Measurements from ENCODE around the gene XCR1. TPM values are rescaled to one million over a fixed set of nuclear protein-coding genes. Genes with fewer than 3 reads are reported as not detected.
A peak's percentile ranks its signal among the peaks of the same experiment; 100 is the strongest.

Gene XCR1
- total RNA-seq, result under 1 TPM in 4 of 9 donors, not detected in 5; 0.06 to 0.64 (median 0.23) TPM
- polyA plus RNA-seq, result under 1 TPM in 1 of 2 donors, not detected in 1; 0.03 TPM
- long read RNA-seq, donor 1, result 0 reads
- long read RNA-seq, donor 2, result 0 reads
- long read RNA-seq, donor 3, result 0 reads

GRCh38 chr3:46027021-46027705 is at the start of gene XCR1:
Gene XCR1 (minus strand): TSS chr3:46027483. CDS start chr3:46021947, 5,536 bp downstream.
- ATAC-seq, result no peak
- no peak for DNase-seq
- Histone ChIP-seq H3K27me3 (no peaks in the 10 kb centered on the region), H3K4me3 (no peak within 1 kb of the TSS), H3K36me3 (no peaks in the 10 kb centered on the region), H3K9me3 (peaks cover 0 to 30% (median 9%) of the 10 kb centered on the region in 12 donors), H3K4me1 (peaks cover 0 to 4% (median 0%) of the 10 kb centered on the region in 12 donors), H3K27ac (no peak within 1 kb of the TSS)
- no peak for TF ChIP-seq POLR2A (IDR thresholded peaks at IDR 0.05)
- TF ChIP-seq, protein P1, sequence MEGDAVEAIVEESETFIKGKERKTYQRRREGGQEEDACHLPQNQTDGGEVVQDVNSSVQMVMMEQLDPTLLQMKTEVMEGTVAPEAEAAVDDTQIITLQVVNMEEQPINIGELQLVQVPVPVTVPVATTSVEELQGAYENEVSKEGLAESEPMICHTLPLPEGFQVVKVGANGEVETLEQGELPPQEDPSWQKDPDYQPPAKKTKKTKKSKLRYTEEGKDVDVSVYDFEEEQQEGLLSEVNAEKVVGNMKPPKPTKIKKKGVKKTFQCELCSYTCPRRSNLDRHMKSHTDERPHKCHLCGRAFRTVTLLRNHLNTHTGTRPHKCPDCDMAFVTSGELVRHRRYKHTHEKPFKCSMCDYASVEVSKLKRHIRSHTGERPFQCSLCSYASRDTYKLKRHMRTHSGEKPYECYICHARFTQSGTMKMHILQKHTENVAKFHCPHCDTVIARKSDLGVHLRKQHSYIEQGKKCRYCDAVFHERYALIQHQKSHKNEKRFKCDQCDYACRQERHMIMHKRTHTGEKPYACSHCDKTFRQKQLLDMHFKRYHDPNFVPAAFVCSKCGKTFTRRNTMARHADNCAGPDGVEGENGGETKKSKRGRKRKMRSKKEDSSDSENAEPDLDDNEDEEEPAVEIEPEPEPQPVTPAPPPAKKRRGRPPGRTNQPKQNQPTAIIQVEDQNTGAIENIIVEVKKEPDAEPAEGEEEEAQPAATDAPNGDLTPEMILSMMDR (IDR thresholded peaks at IDR 0.05), result no peak
- 93 to 100% (median 94%) methylated on average over 3 of the region's 3 CpGs for WGBS, 4 donors
- intact Hi-C loops (cut with DNase I), result no loop called here

DNA sequence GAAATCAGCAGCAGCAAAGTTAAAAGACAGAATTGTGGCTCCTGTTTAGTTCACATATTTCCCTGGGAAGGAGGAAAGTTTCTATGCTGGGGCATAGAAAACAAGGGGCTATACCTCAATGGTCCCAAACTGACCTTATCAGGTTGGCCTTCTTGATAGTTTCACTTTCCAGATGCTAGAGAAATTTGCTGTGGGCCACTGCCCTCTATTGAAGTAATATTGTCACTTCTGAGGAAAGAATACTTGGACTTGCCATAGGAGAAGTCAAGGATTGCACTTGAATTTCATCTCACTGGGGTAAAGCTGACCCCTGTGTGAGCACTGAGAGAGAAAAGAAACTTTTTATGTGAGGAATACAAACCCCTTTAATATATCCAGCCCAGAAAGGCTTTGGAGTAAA is 49.3 kb upstream of the XCR1 start:
- Histone ChIP-seq H3K27ac (no peak overlapping the region), H3K36me3 (no peaks in the 10 kb centered on the region), H3K9me3 (no peaks in the 10 kb centered on the region), H3K27me3 (no peaks in the 10 kb centered on the region), H3K4me3 (no peak overlapping the region), H3K4me1 (peaks cover 0 to 4% (median 0%) of the 10 kb centered on the region in 12 donors)
- intact Hi-C loops (cut with DNase I), result loop anchor here in 9 of 10 donors (1.0 to 10.0 kb wide), 9 partner anchors 82 to 316 kb away; partner anchors contain the start of genes LZTFL1 (in 3 of the 9) and FYCO1 (in 1 of the 9)
- ATAC-seq (no peak), DNase-seq (no peak)
- TF ChIP-seq POLR2A (IDR thresholded peaks at IDR 0.05), result no peak
- TF ChIP-seq, protein P1 (IDR thresholded peaks at IDR 0.05), result peak in 6 of 12 donors; percentile 20 to 32 (median 28)

- Histone ChIP-seq H3K4me3 (no peak overlapping the region), H3K36me3 (no peaks in the 10 kb centered on the region), H3K4me1 (peaks cover 0 to 3% (median 0%) of the 10 kb centered on the region in 12 donors), H3K27ac (no peak overlapping the region), H3K9me3 (no peaks in the 10 kb centered on the region), H3K27me3 (no peaks in the 10 kb centered on the region)
- ATAC-seq (no peak), DNase-seq (no peak)
- TF ChIP-seq, protein P1 (IDR thresholded peaks at IDR 0.05), result no peak
- TF ChIP-seq POLR2A (IDR thresholded peaks at IDR 0.05), result no peak
- intact Hi-C loops (cut with DNase I), result loop anchor here in 9 of 10 donors (1.0 to 10.0 kb wide), 9 partner anchors 81 to 315 kb away; partner anchors contain the start of genes LZTFL1 (in 3 of the 9) and FYCO1 (in 1 of the 9)
- whole genome bisulfite sequencing, 4 donors, result 69 to 93% (median 88%) methylated on average over 1 of the region's 1 CpG
These were observed 48.5 kb upstream of the XCR1 start for GRCh38 chr3:46075816-46076215.

DNA sequence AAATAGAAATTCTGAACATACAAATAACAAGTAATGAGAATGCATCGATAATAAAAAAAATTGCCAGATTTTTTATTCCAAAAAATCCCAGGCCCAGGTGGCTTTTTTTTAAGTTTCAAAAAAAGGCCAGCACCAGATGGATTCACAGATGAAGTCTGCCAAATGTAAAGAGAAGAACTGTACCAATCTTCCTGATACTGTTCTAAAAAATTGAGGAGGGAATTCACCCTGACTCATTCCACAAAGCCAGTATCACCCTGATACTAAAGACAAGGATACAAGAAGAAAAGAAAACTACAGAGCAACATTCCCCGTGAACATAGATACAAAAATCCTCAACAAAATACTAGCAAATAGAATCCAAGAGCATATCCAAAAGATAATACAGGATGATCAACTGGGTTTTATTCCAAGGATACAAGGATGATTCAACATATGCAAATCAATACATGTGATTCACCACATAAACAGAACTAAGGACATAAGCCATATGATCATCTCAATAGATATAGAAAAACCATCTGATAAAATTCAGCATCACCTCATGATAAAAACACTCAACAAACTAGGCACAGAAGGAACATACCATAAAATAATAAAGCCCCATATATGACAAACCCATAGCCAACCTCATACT is 44.1 kb upstream of the XCR1 start:
- ATAC-seq (no peak), DNase-seq (no peak)
- Histone ChIP-seq H3K27me3 (peaks cover 0 to 3% (median 0%) of the 10 kb centered on the region in 9 donors), H3K27ac (no peak overlapping the region), H3K9me3 (no peaks in the 10 kb centered on the region), H3K36me3 (no peaks in the 10 kb centered on the region), H3K4me3 (no peak overlapping the region), H3K4me1 (peaks cover 0 to 23% (median 0%) of the 10 kb centered on the region in 12 donors)
- intact Hi-C loops (cut with DNase I), result loop anchor here in 4 of 10 donors (10.0 kb wide), 3 partner anchors 77 to 307 kb away; partner anchors contain the start of genes FYCO1 (in 1 of the 4) and LZTFL1 (in 1 of the 4)
- WGBS, 4 donors, result 69 to 93% (median 88%) methylated on average over 2 of the region's 2 CpGs
- TF ChIP-seq POLR2A (IDR thresholded peaks at IDR 0.05), result no peak
- TF ChIP-seq, protein P1 (IDR thresholded peaks at IDR 0.05), result no peak

All from heart left ventricle (tissue), 16 donors.